GM19438 (cell line): ENCODE results near the gene TMEM80.

Source experiments
- ATAC-seq: cut with Tn5 transposase; IDR thresholded peaks from one replicate; pipeline ENCODE4 v1.9.1; 2021; ENCODE audit warnings: low read depth; ENCODE audit not compliant: unreplicated experiment

The TMEM80 gene

DNA sequence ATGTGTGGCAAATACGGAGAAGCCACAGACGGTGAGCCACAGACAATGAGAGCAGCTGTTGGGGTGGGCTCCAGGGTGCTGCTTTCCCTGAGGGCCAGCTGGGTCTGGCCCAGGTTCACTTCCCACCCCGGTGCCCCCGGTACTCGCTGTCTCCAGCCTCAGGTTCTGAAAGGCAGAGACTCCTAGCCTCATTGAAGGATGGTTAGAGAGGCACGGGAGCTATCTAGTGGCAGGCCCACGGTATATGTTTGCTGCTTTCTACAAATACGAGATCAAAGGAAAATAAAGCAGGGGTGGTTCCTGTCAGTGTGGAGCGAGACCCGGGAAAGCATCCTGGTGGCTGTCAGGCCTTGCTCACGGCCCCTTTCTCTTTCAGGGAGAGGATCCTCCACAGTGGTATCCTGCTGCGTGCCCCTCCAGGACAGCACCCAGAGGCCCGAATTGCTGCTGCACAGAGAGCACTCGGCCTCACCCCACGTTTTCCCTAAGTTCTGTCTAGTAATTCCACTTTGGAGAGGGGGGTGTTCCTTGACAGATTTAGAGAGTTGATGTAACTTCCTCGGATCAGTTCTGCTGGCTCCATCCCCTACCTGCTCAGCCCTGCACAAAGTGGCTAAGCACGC, 3.0 kb downstream of the TMEM80 start:
- no peak for ATAC-seq

DNA sequence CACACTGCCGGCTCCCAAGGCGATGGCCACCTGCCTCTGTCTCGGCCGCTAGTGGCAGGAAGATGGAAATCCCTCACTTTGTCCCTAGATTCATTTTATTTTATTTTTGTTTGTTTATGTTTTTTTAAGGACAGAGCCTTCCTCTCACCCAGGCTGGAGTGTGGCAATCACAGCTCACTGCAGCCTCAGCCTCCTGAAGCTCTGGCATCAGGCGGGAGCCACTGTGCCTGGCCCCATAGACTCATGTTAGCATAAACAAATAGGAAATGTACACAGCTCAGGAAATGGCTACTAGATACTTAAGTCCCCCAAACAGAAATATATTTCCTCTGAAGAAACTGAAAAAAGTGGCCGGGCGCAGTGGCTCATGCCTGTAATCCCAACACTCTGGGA, 3.5 kb downstream of the TMEM80 start:
- no peak for ATAC-seq

DNA sequence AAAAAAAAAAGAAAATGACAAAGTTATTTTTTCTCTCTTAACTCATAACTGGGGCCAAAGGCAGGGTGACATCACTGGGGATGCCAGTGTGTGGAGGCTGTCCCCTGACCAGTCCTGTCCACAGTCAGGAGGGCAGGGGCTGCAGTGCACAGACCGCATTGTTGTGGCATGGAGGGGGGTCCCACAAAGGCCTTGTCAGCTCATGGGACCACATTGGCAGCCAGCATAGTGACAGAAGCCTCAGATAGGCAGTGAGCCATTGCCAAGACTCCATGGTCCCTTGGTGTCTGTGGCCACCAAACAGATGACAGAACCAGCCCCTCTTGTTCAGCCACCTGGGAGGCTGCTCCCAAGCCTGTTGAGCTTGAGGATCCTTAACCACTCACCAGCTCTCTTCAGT, 4.1 kb downstream of the TMEM80 start:
- no peak for ATAC-seq

DNA sequence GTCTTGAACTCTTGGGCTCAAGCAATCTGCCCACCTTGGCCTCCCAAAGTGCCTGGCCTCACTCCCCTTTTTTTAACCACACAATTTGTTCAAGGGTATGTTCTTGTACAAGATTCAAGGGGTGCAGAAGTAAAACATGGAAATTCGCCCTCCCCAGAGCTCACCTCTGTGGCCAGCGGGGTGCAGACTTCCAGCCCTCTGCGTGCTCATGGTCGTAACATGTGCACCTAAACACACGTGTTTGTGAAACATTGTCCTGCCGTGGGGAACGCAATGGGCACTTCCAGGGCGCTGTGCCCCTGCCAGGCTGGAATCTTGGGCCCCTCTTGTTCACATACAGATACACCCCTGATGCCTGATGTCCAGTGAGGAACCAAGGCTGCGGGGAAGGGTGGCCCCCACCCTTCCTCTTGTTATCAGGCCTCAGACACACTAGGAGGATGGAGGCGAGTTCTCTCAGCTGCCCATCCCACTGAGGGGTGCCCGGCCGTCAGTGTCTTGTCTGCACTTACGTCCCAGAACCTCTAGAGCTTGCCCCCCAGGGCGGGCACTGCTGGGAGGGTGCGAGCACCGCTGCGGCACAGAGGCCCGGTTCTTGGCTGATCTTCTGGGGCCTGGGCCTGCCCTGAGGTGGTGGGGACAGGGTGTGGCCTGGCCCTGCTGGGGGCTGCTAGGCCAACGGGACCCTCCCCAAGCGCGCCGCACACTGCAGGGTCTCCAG, 6.3 kb downstream of the TMEM80 start:
- no peak for ATAC-seq

DNA sequence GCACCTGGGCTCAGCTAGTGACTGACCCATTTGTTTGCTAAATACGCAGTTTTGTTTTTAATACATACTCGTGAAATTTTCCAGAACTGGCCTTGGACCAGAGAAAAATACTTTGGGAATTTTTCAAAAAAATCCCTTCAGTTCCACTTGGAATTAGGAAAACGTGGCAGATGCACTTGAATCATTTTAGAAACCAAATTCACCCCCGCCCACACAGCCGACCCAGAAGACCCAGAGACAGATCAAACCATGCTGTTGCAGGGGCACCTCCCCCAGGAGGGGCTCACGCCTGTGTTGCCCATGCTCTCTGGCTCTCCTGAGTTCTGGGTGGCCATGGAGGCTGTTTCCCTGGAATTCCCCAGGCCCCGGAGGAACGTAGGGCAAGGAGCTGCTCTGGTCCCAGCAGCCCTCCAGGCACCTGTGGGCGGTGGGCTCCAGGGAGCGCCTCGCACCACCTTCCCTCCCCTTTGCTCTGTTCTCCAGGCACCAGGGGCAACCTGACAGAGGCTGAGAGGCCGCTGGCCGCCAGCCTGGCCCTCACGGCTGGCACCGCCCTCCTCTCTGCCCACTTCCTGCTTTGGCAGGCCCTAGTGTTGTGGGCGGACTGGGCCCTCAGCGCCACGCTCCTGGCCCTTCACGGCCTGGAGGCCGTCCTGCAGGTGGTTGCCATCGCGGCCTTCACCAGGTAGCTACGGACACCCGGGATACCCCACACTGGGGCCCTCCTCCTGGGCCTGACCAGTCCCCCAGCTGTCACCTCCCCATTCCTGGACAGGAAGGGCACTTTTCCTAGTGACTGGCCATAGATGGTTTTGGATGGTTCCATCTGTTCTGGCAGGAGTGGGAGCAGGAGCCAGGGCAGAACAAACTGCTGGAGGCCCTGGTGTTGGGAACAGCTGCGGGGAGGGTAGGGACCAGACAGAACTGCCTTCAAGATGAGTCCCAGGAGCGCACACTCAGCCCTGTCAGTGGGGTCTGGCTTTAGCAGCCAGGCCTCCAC, 7.1 kb downstream of the TMEM80 start:
- no peak for ATAC-seq

DNA sequence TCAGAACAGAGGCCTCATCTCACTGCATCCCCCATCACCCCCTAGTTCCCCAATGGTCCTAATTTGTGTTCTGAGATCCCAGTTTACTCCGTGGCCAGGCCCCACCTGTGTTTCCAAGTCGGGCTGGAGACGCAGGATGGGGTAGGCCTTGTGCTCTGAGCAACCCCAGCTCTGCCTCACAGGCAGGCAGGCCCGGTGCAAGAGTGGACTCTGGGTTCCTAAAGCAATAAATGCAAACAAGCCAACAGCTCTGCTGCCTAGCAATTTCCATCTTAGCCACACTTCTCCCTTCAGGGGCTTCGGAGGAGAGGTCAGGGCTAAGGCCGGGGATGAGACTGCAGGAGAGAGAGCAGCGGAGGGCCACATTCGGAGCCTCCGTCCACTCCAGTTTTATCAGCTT, 7.9 kb downstream of the TMEM80 start:
- ATAC-seq, result no peak

DNA sequence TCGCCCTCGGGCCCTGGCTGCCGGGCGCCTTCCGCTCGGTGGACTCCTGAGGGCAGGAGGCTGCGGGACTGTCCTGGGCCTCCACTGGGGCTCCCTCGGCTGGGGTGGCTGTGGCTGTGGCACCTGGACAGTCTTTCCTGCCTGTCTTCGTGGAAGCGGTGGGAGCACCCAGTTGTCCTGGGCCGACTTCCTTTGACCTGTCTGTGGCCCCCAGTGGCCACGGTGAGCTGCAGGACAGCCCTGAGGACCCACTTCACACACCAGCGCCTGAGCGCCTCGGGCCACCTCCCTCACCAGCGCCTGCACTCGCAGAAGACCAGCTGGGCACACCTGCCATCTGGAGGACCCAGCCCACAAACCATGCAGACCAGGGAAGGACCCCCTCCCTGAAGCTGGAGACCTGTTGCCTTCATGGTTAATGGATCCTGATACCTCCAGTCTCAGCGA, 8.6 kb downstream of the TMEM80 start:
- ATAC-seq, result no peak

DNA sequence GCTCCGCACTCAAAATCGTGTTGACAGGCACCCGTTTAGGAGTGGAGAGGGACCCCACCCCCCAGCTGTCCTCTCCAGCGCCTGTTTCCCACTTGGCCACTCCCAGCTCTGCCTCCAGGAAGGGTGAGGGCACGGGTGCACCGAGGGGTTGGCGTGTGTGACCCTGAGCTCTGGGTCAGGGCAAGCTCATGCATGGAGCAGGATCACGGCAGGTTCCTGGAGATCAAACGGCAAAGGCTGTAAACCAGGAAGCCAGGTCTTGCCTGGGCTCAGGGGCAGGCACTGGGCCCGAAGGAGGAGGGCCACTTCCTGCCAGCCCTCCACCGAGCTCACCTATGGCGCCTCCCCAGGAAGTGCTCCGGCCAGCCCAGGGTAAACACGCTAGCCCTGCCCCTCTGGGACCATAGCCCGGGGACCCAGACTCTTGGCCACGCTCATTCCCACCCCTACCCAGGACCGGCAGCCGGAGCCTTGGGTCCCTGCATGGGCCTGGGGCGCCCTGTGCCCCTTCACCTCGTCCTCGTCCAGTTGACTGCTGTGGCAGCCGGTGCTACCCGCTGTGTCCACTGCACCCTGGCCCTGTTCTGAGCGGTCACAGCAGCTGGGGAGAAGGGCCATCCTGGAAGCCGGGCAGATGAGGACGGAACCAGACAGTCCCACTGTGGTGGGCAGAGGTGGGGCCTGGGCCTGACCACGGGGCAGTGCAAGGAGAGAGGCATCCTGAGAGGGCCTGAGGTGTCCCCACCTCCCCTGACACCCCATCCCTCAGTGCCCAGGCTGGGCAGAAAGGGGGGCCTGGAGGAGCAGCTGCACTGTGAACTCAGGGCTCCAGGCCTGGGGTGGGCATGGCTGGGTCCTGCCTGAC, 9.4 kb downstream of the TMEM80 start:
- ATAC-seq, result no peak

DNA sequence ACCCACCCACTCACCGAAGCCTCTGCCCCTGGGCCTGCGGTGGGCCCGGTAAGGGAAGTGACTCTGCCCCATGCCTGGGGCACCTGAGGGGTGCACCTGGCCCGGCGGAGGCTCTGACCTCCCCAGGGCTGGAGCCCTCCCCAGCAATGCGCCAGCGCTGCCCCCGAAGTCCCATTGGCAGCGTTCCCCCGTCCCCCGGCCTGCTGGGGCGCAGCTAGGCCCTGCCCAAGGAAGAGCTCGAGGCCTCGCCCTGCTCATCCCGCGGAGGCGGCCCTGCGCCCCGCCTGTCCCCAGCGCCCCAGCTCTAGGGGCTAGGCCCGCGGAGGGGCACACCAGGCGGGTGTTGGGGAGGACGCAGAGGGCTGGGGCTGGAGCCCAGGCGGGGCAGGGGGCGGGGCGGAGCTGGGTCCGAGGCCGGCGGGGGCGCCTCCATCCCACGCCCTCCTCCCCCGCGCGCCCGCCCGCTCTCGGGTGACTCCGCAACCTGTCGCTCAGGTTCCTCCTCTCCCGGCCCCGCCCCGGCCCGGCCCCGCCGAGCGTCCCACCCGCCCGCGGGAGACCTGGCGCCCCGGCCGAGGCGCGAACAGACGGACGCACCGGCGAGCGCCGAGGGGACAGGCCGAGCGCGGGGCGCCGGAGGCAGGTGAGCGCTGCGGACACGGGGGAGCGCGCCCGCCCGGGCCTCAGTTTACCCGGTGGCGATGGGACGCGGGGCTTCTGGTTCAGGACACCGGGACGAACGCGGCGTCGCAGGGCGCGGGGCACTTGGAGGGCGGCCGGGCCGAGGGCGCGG, 10.2 kb downstream of the TMEM80 start, which contains the start of gene EPS8L2:
EPS8L2 (plus strand) TSS at position 586 of the 793 bp plus-strand sequence. CDS start 3,177 bp downstream, outside the sequence.
- ATAC-seq, result no peak

DNA sequence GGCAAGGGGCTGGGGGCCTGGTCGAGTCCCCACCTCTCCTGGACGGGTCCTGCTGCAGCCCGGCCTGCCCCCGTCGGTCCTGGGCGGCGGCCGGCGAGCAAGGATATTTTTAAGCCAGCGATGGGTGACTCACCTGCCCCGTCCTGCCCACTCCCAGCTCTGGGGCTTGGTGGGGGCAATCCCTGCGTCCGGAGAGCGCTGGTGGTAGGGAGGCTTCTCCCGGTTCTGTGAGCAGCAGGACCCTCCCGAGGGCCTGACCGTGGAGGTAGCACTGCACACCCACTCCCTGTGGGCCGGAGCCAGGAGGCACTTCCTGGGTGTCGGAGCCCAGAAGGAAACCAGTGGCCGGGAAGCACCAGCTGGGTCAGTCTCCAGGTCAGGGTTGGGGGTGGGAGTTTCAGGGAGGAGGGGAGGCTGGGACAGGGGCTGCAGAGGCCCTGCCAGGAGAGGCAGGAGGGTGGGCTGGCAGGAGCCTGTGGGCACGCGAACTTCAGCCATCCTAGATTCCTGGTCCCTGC, 10.9 kb downstream of the TMEM80 start:
- ATAC-seq, result no peak

DNA sequence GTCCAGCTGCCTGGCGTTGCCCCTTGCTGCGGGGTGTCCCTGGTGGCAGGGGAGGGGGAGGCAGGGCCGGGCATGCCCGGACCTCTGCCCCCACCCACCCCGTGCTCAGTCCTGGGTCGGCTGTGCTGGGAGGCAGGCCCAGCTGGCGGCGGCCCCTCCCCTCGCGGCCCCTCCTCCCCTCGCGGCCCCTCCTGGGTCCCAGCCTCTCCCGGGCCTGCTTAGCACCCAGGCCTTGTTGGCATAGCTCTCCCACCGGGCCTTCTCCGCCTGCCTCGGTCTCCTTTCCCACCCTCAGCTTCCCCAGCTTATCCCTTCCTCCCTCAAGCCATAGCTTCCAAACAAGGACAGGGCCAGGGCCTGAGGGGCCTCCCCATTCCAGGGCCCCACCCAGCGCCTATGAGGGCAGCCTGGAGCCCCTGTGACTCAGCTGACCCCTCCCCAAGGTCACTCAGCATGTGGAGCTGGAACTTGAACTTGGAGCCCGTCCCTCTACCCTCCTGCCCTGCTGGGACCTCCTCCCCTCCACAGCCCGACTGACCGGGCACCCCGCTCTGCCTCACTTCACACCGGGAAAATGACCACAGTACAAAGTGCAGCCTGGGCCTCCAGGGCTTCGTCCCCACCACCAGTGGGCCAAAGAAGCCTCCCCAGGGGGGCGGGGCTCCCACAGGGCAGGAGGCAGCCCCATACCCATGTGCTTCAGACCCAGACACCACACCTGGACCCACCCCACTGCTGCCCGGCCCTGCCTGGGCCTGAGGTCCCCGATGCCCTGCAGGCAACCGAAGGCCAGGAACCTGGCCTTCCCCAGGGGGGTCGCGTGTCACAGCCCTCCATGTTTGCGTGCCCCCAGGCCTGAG, 11.6 kb downstream of the TMEM80 start:
- no peak for ATAC-seq

DNA sequence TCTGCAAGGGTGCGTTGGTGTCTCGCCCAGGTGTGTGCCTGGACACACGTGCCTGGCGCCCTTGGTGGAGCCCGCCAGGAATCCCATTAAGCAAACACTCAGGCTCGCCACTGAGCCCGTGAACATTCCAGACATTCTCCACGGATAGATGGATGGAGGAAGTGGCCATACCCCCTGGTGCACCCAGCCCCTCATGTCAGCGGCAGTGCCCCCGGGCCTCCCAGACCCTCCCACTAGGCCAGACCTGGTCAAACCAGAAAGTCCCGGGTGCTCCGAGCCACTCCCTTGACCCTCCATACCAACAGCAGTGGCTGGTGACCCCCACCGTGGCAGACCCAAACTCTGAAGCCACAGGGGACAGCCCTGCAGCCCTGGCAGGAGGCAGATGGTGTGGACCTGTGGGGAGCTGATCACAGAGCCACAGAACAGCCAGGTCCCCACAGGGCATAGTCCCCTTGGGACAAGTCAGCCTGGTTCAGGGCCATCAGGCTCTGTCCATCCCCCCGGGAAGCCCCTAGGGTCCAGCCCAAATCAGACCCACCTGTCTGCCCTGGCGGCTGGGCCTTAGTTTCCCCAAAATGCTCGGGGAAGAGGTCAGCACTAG, 12.3 kb downstream of the TMEM80 start:
- no peak for ATAC-seq

DNA sequence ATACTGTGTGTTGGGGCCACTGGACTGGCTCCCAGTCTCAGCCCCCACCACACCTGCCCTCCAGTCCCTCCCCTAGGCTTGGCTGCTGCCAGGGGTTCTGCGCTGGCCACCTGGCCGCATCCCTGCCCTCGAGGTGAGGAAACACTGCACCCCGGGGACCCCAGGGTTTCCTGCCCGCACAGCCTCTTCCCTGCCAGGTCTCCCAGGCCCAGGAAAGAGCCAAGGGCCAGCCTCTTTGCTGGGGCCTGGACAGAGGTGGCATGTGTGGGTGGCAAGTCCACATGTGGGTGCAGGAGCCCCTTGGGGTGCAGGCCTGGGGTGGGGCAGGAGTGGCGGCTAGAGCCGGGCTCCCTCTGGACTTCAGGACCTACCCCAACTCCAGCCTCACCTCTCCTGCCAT, 12.9 kb downstream of the TMEM80 start:
- ATAC-seq, result no peak

DNA sequence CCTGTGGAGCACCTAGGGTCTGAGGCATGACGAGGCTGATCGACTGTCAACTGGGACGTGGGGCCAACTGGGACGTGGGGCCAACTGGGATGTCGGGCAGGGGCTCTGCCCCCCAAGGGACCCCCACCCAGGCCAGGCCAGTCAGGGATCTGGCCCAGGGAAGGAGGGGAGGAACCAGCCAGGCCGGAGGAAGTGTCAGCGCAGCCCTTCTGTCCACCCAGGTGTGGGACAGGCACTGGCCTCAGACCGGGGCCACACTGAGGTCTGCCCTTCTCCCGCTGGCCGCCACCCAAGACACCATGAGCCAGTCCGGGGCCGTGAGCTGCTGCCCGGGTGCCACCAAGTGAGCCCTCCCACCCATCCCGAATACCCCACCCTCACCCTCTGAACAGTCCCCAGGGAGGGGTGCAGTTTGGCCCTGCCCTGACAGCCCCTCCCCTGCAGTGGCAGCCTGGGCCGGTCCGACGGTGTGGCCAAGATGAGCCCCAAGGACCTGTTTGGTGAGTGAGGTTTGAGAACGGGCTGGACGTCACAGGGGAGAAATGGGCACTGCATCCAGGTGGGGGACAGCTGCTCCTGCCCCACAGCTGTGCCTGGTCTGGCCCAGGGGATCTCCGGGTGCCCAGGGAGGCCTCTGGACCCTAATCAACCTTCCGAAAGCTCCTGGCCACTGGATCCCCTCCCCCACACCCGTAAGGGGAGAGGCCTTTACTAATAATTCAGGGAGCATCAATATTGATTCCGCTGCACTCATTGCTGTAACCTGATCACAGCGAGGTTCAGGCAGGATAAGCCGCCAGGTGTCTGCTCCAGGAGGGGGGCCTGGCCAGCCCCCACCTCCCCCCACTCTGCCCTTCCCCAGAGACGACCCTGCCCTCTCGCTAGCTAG, 13.7 kb downstream of the TMEM80 start:
- ATAC-seq, result no peak

DNA sequence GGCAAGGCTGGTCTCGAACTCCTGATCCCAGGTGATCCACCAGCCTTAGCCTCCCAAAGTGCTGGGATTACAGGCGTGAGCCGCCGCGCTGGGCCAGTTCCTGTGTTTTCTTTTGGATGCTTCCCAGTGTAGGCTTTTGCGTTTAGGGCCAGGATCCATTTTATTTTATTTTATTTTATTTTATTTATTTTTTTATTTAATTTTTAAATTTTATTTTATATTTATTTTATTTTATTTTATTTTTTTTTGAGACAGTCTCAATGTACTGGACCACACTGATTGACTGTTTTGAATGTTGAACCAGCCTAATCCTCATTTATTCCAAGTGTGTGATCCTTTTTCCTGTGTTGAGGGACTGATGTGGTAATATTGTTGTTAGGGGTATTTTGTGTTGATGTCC, 18.8 kb downstream of the TMEM80 start:
- ATAC-seq, result no peak

DNA sequence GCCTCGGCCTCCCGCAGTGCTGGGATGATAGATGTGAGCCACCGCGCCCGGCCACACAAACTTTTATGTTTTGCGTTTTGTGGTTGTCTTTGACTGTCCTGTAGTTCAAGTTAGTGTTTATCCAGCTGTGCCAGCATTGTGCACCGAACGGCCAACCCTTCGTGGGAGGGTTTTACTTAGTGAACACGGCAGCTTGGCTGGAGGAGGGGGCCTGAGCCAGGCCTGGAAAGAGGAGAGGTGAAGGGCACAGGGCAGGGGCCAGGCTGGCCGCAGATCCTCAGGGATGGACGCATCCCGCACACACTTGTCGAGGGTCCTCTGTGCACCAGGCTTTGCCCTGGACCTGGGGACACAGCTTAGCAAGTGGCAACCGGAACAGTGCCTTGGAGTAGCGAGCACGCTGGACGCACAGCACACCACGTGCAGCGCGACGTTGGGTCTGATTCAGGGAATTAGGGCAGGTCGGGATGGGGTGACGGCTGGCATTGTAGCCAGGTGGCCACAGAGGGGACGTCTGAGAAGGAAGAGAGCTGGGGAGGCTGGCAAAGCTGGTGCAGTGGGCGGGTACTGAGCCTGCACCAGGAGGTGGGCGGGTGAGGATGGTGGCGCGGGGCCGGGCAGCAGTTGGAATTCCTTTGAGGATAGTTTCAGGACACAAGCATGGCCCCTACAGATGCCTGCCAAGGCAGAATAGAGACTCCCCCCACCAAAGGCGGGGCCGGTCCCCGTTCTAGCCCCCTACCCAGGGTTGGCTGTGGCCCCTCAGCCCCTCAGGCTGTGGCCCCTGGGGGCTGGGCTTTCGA, 23.8 kb downstream of the TMEM80 start:
- no peak for ATAC-seq
